Neuronal stem cell (in vitro differentiated cells): ENCODE results near the gene FRA10AC1.

Experiments
- DNase-seq: peaks from one replicate; pipeline ENCODE4 v3.0.0-alpha.2; 2013; ENCODE audit warnings: low spot score
- H2AFZ ChIP-seq: one replicate; pipeline ENCODE4 v1.6.1; 2013; ENCODE audit warnings: mild to moderate bottlenecking, low read length, inconsistent platforms
- H2AK5ac ChIP-seq: 2 replicates; pipeline ENCODE4 v1.6.1; 2013; ENCODE audit warnings: low read depth, mild to moderate bottlenecking, inconsistent platforms, low read length, moderate library complexity, mixed read lengths
- H2BK120ac ChIP-seq: 2 replicates; pipeline ENCODE4 v1.6.1; 2013; ENCODE audit warnings: low read depth, mild to moderate bottlenecking, inconsistent platforms, low read length, moderate library complexity, mixed read lengths
- H2BK12ac ChIP-seq: one replicate; pipeline ENCODE4 v1.6.1; 2013; ENCODE audit warnings: low read length, inconsistent platforms
- H2BK15ac ChIP-seq: 2 replicates; pipeline ENCODE4 v1.6.1; 2013; ENCODE audit warnings: mild to moderate bottlenecking, low read length, inconsistent platforms, mixed read lengths
- H2BK5ac ChIP-seq: one replicate; pipeline ENCODE4 v1.6.1; 2013; ENCODE audit warnings: inconsistent platforms, mild to moderate bottlenecking, low read length, moderate library complexity
- H3K14ac ChIP-seq: one replicate; pipeline ENCODE4 v1.6.1; 2013; ENCODE audit warnings: low read length, inconsistent platforms
- H3K18ac ChIP-seq: 2 replicates; pipeline ENCODE4 v1.6.1; 2013; ENCODE audit warnings: low read length, inconsistent platforms
- H3K23ac ChIP-seq: 2 replicates; pipeline ENCODE4 v1.6.1; 2013; ENCODE audit warnings: low read depth, mild to moderate bottlenecking, mixed read lengths, low read length, inconsistent platforms; ENCODE audit not compliant: poor library complexity
- H3K27ac ChIP-seq: replicated peaks from 3 replicates; pipeline ENCODE4 v1.5.1; 2013; ENCODE audit warnings: low read length, inconsistent platforms
- H3K27me3 ChIP-seq, 3 experiments: 2 replicates each; pipeline ENCODE4 v1.6.1; 2013; ENCODE audit warnings: low read length in 3 of 3, mild to moderate bottlenecking in 2 of 3, inconsistent platforms in 1 of 3, low read depth in 1 of 3, mixed read lengths in 1 of 3, moderate library complexity in 1 of 3; ENCODE audit not compliant: control insufficient read depth in 3 of 3, insufficient read depth in 3 of 3
- H3K36me3 ChIP-seq, 2 donors: replicated peaks in 1 of 2; 2 replicates each; pipeline ENCODE4 v1.6.1; 2013; ENCODE audit warnings: low read length in 2 of 2; ENCODE audit not compliant: control insufficient read depth in 2 of 2, insufficient read depth in 2 of 2
- H3K4ac ChIP-seq: 2 replicates; pipeline ENCODE4 v1.6.1; 2013; ENCODE audit warnings: inconsistent platforms, mild to moderate bottlenecking, low read length, moderate library complexity
- H3K4me1 ChIP-seq, 2 donors: 1 replicate in 1 of 2; 2 replicates in 1 of 2; pipeline ENCODE4 v1.6.1; 2013; ENCODE audit warnings: low read length in 2 of 2, low read depth in 1 of 2; ENCODE audit not compliant: control insufficient read depth in 2 of 2, insufficient read depth in 1 of 2
- H3K4me2 ChIP-seq: one replicate; pipeline ENCODE4 v1.6.1; 2013; ENCODE audit warnings: mild to moderate bottlenecking, low read length, inconsistent platforms; ENCODE audit not compliant: insufficient read depth, poor library complexity, severe bottlenecking
- H3K4me3 ChIP-seq, 2 donors: 2 replicates each; pipeline ENCODE4 v1.5.1; 2013; ENCODE audit warnings: low read length in 2 of 2, mild to moderate bottlenecking in 2 of 2, inconsistent platforms in 1 of 2, moderate library complexity in 1 of 2
- H3K79me1 ChIP-seq: one replicate; pipeline ENCODE4 v1.6.1; 2013; ENCODE audit warnings: low read depth, mild to moderate bottlenecking, inconsistent platforms, low read length, moderate library complexity
- H3K9ac ChIP-seq: one replicate; pipeline ENCODE4 v1.6.1; 2013; ENCODE audit warnings: mild to moderate bottlenecking, low read depth, low read length, inconsistent platforms; ENCODE audit not compliant: poor library complexity
- H3K9me3 ChIP-seq, 2 donors: replicated peaks in 1 of 2; 2 replicates each; pipeline versions ENCODE3 to v1.6.1; 2013; ENCODE audit warnings: low read length in 2 of 2, mild to moderate bottlenecking in 2 of 2, inconsistent platforms in 1 of 2, low read depth in 1 of 2, mixed read lengths in 1 of 2, moderate library complexity in 1 of 2; ENCODE audit not compliant: control insufficient read depth in 2 of 2, insufficient read depth in 1 of 2
- H4K8ac ChIP-seq: one replicate; pipeline ENCODE4 v1.6.1; 2013; ENCODE audit warnings: low read depth, mild to moderate bottlenecking, inconsistent platforms, low read length, moderate library complexity
- H4K91ac ChIP-seq: one replicate; pipeline ENCODE4 v1.6.1; 2013; ENCODE audit warnings: low read length, low read depth, mild to moderate bottlenecking, inconsistent platforms; ENCODE audit not compliant: poor library complexity
- WGBS, 2 donors: extraction: QIAGEN DNeasy Blood & Tissue Kit; methylation state at CpG; one replicate each; pipeline ENCODE4 v1.1.7; 2013; ENCODE audit warnings: missing lambda C conversion rate in 2 of 2, mixed read lengths in 1 of 2; ENCODE audit not compliant: insufficient read length in 2 of 2, insufficient replicate concordance in 1 of 2; ENCODE audit errors: extremely low coverage in 2 of 2; 5-methylcytosine and 5-hydroxymethylcytosine counted together

FRA10AC1 gene

GRCh38 chr10:93746844-93747284 is 44.5 kb upstream of the FRA10AC1 start:
- DNase-seq = no peak
- Histone ChIP-seq H3K27ac (peak overlapping the region; percentile 54), H2BK15ac (no peak overlapping the region), H3K27me3 (no peaks in the 10 kb centered on the region), H3K4me2 (no peak overlapping the region), H3K23ac (no peak overlapping the region), H3K4me3 (no peak overlapping the region), H3K18ac (peak overlapping the region; percentile 39), H3K4ac (no peak overlapping the region), H2BK5ac (no peak overlapping the region), H4K91ac (no peak overlapping the region), H2AK5ac (no peak overlapping the region), H3K14ac (no peak overlapping the region), H2BK12ac (no peak overlapping the region), H4K8ac (no peak overlapping the region), H3K79me1 (no peaks in the 10 kb centered on the region), H2AFZ (peak overlapping the region; percentile 24), H3K9me3 (no peaks in the 10 kb centered on the region), H3K9ac (no peak overlapping the region), H3K36me3 (no peaks in the 10 kb centered on the region), H2BK120ac (no peak overlapping the region), H3K4me1 (peaks cover 13 to 19% of the 10 kb centered on the region in 2 donors)
- WGBS, 2 donors = no CpG with 5 or more reads among the region's 4 CpGs

- WGBS, 2 donors = no CpG with 5 or more reads among the region's 9 CpGs
- Histone ChIP-seq H2BK15ac (no peak overlapping the region), H3K4me1 (peaks cover 13 to 17% of the 10 kb centered on the region in 2 donors), H3K14ac (no peak overlapping the region), H3K9me3 (no peaks in the 10 kb centered on the region), H3K36me3 (no peaks in the 10 kb centered on the region), H3K27me3 (peaks cover 0 to 3% (median 0%) of the 10 kb centered on the region in 3 experiments), H4K8ac (no peak overlapping the region), H2BK12ac (no peak overlapping the region), H3K23ac (no peak overlapping the region), H2BK120ac (no peak overlapping the region), H3K9ac (no peak overlapping the region), H2BK5ac (no peak overlapping the region), H2AK5ac (no peak overlapping the region), H3K27ac (no peak overlapping the region), H2AFZ (no peak overlapping the region), H4K91ac (no peak overlapping the region), H3K4me2 (no peak overlapping the region), H3K4me3 (no peak overlapping the region), H3K79me1 (no peaks in the 10 kb centered on the region), H3K18ac (no peak overlapping the region), H3K4ac (no peak overlapping the region)
- DNase-seq = peak; percentile 67
Measured at GRCh38 chr10:93745408-93746065, 43.1 kb upstream of the FRA10AC1 start.

GRCh38 chr10:93742633-93743349 is 40.4 kb upstream of the FRA10AC1 start:
- H3K27ac ChIP-seq = no peak overlapping the region
- no peak overlapping the region for H3K4me3 ChIP-seq
- H2BK120ac ChIP-seq = no peak overlapping the region
- H3K9ac ChIP-seq = no peak overlapping the region
- H3K9me3 ChIP-seq = no peaks in the 10 kb centered on the region
- H3K23ac ChIP-seq = no peak overlapping the region
- H3K4ac ChIP-seq = no peak overlapping the region
- no peak for DNase-seq
- H2BK15ac ChIP-seq = no peak overlapping the region
- no peaks in the 10 kb centered on the region for H3K79me1 ChIP-seq
- H3K4me2 ChIP-seq = no peak overlapping the region
- H2BK5ac ChIP-seq = no peak overlapping the region
- no peak overlapping the region for H2AFZ ChIP-seq
- H3K14ac ChIP-seq = no peak overlapping the region
- H3K4me1 ChIP-seq = peaks cover 3 to 10% of the 10 kb centered on the region in 2 donors
- no peak overlapping the region for H4K91ac ChIP-seq
- no CpG with 5 or more reads among the region's 8 CpGs for WGBS, 2 donors
- H2AK5ac ChIP-seq = no peak overlapping the region
- H3K18ac ChIP-seq = no peak overlapping the region
- H4K8ac ChIP-seq = no peak overlapping the region
- no peak overlapping the region for H2BK12ac ChIP-seq
- no peaks in the 10 kb centered on the region for H3K36me3 ChIP-seq
- H3K27me3 ChIP-seq = peaks cover 0 to 3% (median 0%) of the 10 kb centered on the region in 3 experiments

- Histone ChIP-seq H2BK12ac (no peak overlapping the region), H2AK5ac (no peak overlapping the region), H3K27ac (no peak overlapping the region), H3K27me3 (peaks cover 0 to 3% (median 0%) of the 10 kb centered on the region in 3 experiments), H3K14ac (no peak overlapping the region), H4K91ac (no peak overlapping the region), H2AFZ (no peak overlapping the region), H3K4me2 (no peak overlapping the region), H3K4me1 (peaks cover 0 to 5% of the 10 kb centered on the region in 2 donors), H2BK120ac (no peak overlapping the region), H3K9me3 (no peaks in the 10 kb centered on the region), H3K4me3 (no peak overlapping the region), H3K79me1 (no peaks in the 10 kb centered on the region), H3K18ac (no peak overlapping the region), H3K36me3 (no peaks in the 10 kb centered on the region), H3K9ac (no peak overlapping the region), H3K4ac (no peak overlapping the region), H3K23ac (no peak overlapping the region), H2BK15ac (no peak overlapping the region), H2BK5ac (no peak overlapping the region), H4K8ac (no peak overlapping the region)
- no CpG with 5 or more reads among the region's 3 CpGs for WGBS, 2 donors
- no peak for DNase-seq
Measured at GRCh38 chr10:93741367-93741766, 39.0 kb upstream of the FRA10AC1 start.
